HepG2 (cell line): ENCODE measurements around the gene SIMC1. TPM values are rescaled to one million over a fixed set of nuclear protein-coding genes. Genes with fewer than 3 reads are reported as not detected.

ENCODE experiments used
- ARNT ChIP-seq: fragments of 450-650 bp; IDR thresholded peaks from 2 replicates; pipeline ENCODE4 v1.6.1; 2017
- CAMTA2 ChIP-seq: sonication (generic); formaldehyde crosslinking; IDR thresholded peaks from 2 replicates; pipeline ENCODE4 v1.4.0; 2020; ENCODE audit warnings: mild to moderate bottlenecking, missing genetic modification reagents, borderline replicate concordance
- MED8 ChIP-seq: sonication (generic); formaldehyde crosslinking; IDR thresholded peaks from 2 replicates; pipeline ENCODE4 v1.8.1; 2023; ENCODE audit warnings: mild to moderate bottlenecking, missing genetic modification reagents; ENCODE audit not compliant: insufficient replicate concordance
- MEIS1 ChIP-seq: sonication (generic); formaldehyde crosslinking; IDR thresholded peaks from 2 replicates; pipeline ENCODE4 v1.9.0; 2021; ENCODE audit warnings: mild to moderate bottlenecking, missing genetic modification reagents, moderate library complexity, borderline replicate concordance
- NFE2 ChIP-seq: sonication (generic); formaldehyde crosslinking; IDR thresholded peaks from 2 replicates; pipeline ENCODE4 v1.4.0; 2020; ENCODE audit warnings: missing genetic modification reagents
- NR2F2 ChIP-seq: IDR thresholded peaks from 2 replicates; pipeline ENCODE4 v1.6.1; 2012; ENCODE audit warnings: low read depth, inconsistent platforms, borderline replicate concordance
- RBM39 ChIP-seq: fragments of 200-400 bp; formaldehyde crosslinking; IDR thresholded peaks from one replicate; pipeline ENCODE4 v1.6.1; 2018; ENCODE audit warnings: antibody characterized with exemption, mild to moderate bottlenecking, low read depth, low read length; ENCODE audit not compliant: poor library complexity, severe bottlenecking
- SNAPC2 ChIP-seq: sonication (generic); formaldehyde crosslinking; IDR thresholded peaks from 2 replicates; pipeline ENCODE4 v1.8.1; 2022; ENCODE audit warnings: mild to moderate bottlenecking, missing genetic modification reagents
- TFE3 ChIP-seq: IDR thresholded peaks from 2 replicates; pipeline ENCODE4 v1.6.1; 2016
- TOE1 ChIP-seq: sonication (generic); formaldehyde crosslinking; IDR thresholded peaks from 2 replicates; pipeline ENCODE4 v1.4.0; 2020; ENCODE audit warnings: mild to moderate bottlenecking, missing genetic modification reagents
- ZFP91 ChIP-seq: sonication (generic); formaldehyde crosslinking; IDR thresholded peaks from 2 replicates; pipeline ENCODE4 v1.9.0; 2022; ENCODE audit warnings: missing genetic modification reagents, mild to moderate bottlenecking, borderline replicate concordance
- ZNF224 ChIP-seq: sonication (generic); formaldehyde crosslinking; IDR thresholded peaks from 2 replicates; pipeline ENCODE4 v1.5.0; 2020; ENCODE audit warnings: mild to moderate bottlenecking, missing genetic modification reagents
- ZNF543 ChIP-seq: sonication (generic); formaldehyde crosslinking; IDR thresholded peaks from 2 replicates; pipeline ENCODE4 v1.4.0; 2020; ENCODE audit warnings: mild to moderate bottlenecking, missing genetic modification reagents
- ZNF572 ChIP-seq: sonication (generic); formaldehyde crosslinking; IDR thresholded peaks from 2 replicates; pipeline ENCODE4 v1.5.1; 2020; ENCODE audit warnings: mild to moderate bottlenecking, missing genetic modification reagents
- ZNF576 ChIP-seq: sonication (generic); formaldehyde crosslinking; IDR thresholded peaks from 2 replicates; pipeline ENCODE4 v1.4.0; 2020; ENCODE audit warnings: mild to moderate bottlenecking, missing genetic modification reagents
- ZNF879 ChIP-seq: sonication (generic); formaldehyde crosslinking; IDR thresholded peaks from 2 replicates; pipeline ENCODE4 v1.8.1; 2023; ENCODE audit warnings: missing genetic modification reagents
- polyA plus RNA-seq, 8 experiments: library from polyadenylated mRNA; depleted of rRNA in 3 of 8; stranded (reverse) in 7 of 8; unstranded in 1 of 8; fragments of >200 nt; fragmentation: Illumina TruSeq in 4 of 8; extraction: Trizol in 4 of 8; gene quantifications; 2 replicates each; pipeline versions ENCODE4 v1.2.1 to v1.2.3, GENCODE V29; 2011 to 2016; ENCODE audit warnings: low read depth in 4 of 8, missing spikeins in 1 of 8, mixed read lengths in 1 of 8; ENCODE audit not compliant: insufficient read depth in 1 of 8
- total RNA-seq, 5 experiments: library from RNA; depleted of rRNA; stranded (reverse); fragments of >200 nt; fragmentation: Illumina TruSeq; extraction: Trizol; gene quantifications; 2 replicates each; pipeline ENCODE4 v1.2.3, GENCODE V29; 2016; ENCODE audit warnings: low read depth in 1 of 5
- TF ChIP-seq, protein P1 (sequence below): sonication (generic); formaldehyde crosslinking; conservative IDR thresholded peaks from 2 replicates; pipeline ENCODE4 v1.5.0; 2020; ENCODE audit warnings: missing genetic modification reagents
- TF ChIP-seq, protein P2 (sequence below): sonication (generic); IDR thresholded peaks from 2 replicates; pipeline ENCODE4 v1.6.1; 2016; ENCODE audit warnings: low read depth, borderline replicate concordance
- TF ChIP-seq, protein P3 (sequence below): sonication (generic); formaldehyde crosslinking; IDR thresholded peaks from 2 replicates; pipeline ENCODE4 v1.8.1; 2022; ENCODE audit warnings: low read depth, mild to moderate bottlenecking, missing genetic modification reagents

SIMC1 gene
- total and polyA plus RNA-seq, 2 of the 13 experiments (the other 11 are each of a cell fraction or from before 2014, with no cell fraction given) = 5.4 to 6.8 TPM

GRCh38 chr5:176361437-176362232 is 123.4 kb downstream of the SIMC1 start, which contains the start of gene KIAA1191 (continued):
- TF ChIP-seq ZNF576 (CRISPR knock-in tag) (no peak; the same call in 1 of the 2 replicates), ZFP91 (CRISPR knock-in tag) (peak; percentile 92), CAMTA2 (CRISPR knock-in tag) (0 out of 2 replicates have a peak, but pooled peaks have one; percentile 15), ZNF543 (CRISPR knock-in tag) (peak; percentile 76; the same call in 1 of the 2 replicates), ZNF572 (CRISPR knock-in tag) (no peak), MED8 (no peak), ZNF879 (CRISPR knock-in tag) (no peak), NFE2 (CRISPR knock-in tag) (no peak), MEIS1 (0 out of 2 replicates have a peak, but pooled peaks have one; percentile 34), TOE1 (CRISPR knock-in tag) (no peak), NR2F2 (no peak), SNAPC2 (CRISPR knock-in tag) (0 out of 2 replicates have a peak, but pooled peaks have one; percentile 20), ARNT (no peak), ZNF224 (CRISPR knock-in tag) (no peak), TFE3 (CRISPR knock-in tag) (peak; percentile 72), RBM39 (peak; percentile 91)
- TF ChIP-seq, protein P1, sequence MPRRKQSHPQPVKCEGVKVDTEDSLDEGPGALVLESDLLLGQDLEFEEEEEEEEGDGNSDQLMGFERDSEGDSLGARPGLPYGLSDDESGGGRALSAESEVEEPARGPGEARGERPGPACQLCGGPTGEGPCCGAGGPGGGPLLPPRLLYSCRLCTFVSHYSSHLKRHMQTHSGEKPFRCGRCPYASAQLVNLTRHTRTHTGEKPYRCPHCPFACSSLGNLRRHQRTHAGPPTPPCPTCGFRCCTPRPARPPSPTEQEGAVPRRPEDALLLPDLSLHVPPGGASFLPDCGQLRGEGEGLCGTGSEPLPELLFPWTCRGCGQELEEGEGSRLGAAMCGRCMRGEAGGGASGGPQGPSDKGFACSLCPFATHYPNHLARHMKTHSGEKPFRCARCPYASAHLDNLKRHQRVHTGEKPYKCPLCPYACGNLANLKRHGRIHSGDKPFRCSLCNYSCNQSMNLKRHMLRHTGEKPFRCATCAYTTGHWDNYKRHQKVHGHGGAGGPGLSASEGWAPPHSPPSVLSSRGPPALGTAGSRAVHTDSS (CRISPR knock-in tag) = no peak
- TF ChIP-seq, protein P2, sequence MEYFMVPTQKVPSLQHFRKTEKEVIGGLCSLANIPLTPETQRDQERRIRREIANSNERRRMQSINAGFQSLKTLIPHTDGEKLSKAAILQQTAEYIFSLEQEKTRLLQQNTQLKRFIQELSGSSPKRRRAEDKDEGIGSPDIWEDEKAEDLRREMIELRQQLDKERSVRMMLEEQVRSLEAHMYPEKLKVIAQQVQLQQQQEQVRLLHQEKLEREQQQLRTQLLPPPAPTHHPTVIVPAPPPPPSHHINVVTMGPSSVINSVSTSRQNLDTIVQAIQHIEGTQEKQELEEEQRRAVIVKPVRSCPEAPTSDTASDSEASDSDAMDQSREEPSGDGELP = peak; percentile 2; the same call in 1 of the 2 replicates
- TF ChIP-seq, protein P3, sequence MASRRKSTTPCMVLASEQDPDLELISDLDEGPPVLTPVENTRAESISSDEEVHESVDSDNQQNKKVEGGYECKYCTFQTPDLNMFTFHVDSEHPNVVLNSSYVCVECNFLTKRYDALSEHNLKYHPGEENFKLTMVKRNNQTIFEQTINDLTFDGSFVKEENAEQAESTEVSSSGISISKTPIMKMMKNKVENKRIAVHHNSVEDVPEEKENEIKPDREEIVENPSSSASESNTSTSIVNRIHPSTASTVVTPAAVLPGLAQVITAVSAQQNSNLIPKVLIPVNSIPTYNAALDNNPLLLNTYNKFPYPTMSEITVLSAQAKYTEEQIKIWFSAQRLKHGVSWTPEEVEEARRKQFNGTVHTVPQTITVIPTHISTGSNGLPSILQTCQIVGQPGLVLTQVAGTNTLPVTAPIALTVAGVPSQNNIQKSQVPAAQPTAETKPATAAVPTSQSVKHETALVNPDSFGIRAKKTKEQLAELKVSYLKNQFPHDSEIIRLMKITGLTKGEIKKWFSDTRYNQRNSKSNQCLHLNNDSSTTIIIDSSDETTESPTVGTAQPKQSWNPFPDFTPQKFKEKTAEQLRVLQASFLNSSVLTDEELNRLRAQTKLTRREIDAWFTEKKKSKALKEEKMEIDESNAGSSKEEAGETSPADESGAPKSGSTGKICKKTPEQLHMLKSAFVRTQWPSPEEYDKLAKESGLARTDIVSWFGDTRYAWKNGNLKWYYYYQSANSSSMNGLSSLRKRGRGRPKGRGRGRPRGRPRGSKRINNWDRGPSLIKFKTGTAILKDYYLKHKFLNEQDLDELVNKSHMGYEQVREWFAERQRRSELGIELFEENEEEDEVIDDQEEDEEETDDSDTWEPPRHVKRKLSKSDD (CRISPR knock-in tag) = no peak
